ENCODE measurements around the gene WASF3.
A peak's percentile ranks its signal among the peaks of the same experiment; 100 is the strongest.

Gene WASF3

GRCh38 chr13:26681036-26681435, 123.6 kb downstream of the WASF3 start:
- DNase-seq (ENCODE audit: low read depth in 2 of 2): no peak

GRCh38 chr13:26682606-26683005, 125.1 kb downstream of the WASF3 start:
- no peak for DNase-seq (ENCODE audit: low read depth in 2 of 2)

GRCh38 chr13:26685606-26686005, 128.1 kb downstream of the WASF3 start:
- no peak for DNase-seq (ENCODE audit: low read depth in 2 of 2)

- no peak for DNase-seq (ENCODE audit: low read depth in 2 of 2)
These were observed 128.8 kb downstream of the WASF3 start for GRCh38 chr13:26686285-26686684.

- DNase-seq (ENCODE audit: low read depth in 2 of 2): no peak
These were observed 130.8 kb downstream of the WASF3 start for GRCh38 chr13:26688286-26688685.

- DNase-seq (ENCODE audit: low read depth in 2 of 2): no peak
These were observed 131.5 kb downstream of the WASF3 start for GRCh38 chr13:26688980-26689379.

- no peak for DNase-seq (ENCODE audit: low read depth in 2 of 2)
These were observed 136.4 kb downstream of the WASF3 start for GRCh38 chr13:26693749-26694463.

GRCh38 chr13:26694609-26695359, 137.3 kb downstream of the WASF3 start:
- no peak for DNase-seq (ENCODE audit: low read depth in 2 of 2)

- no peak for DNase-seq (ENCODE audit: low read depth in 2 of 2)
These were observed 137.8 kb downstream of the WASF3 start for GRCh38 chr13:26695360-26695705.

GRCh38 chr13:26695891-26696311, 138.4 kb downstream of the WASF3 start:
- no peak for DNase-seq (ENCODE audit: low read depth in 2 of 2)

- DNase-seq (ENCODE audit: low read depth in 2 of 2): no peak
These were observed 139.8 kb downstream of the WASF3 start for GRCh38 chr13:26697069-26697955.

GRCh38 chr13:26698392-26699196, 141.1 kb downstream of the WASF3 start:
- DNase-seq (ENCODE audit: low read depth in 2 of 2): peak; percentile 59 to 65

GRCh38 chr13:26699197-26699490, 141.7 kb downstream of the WASF3 start:
- DNase-seq (ENCODE audit: low read depth in 2 of 2): no peak

GRCh38 chr13:26705536-26705935, 148.1 kb downstream of the WASF3 start:
- no peak for DNase-seq (ENCODE audit: low read depth in 2 of 2)

GRCh38 chr13:26706381-26706780, 148.9 kb downstream of the WASF3 start:
- DNase-seq (ENCODE audit: low read depth in 2 of 2): no peak

GRCh38 chr13:26707122-26708006, 149.9 kb downstream of the WASF3 start:
- no peak for DNase-seq (ENCODE audit: low read depth in 2 of 2)

- no peak for DNase-seq (ENCODE audit: low read depth in 2 of 2)
These were observed 150.5 kb downstream of the WASF3 start for GRCh38 chr13:26708007-26708297.

- DNase-seq (ENCODE audit: low read depth in 2 of 2): no peak
These were observed 152.0 kb downstream of the WASF3 start for GRCh38 chr13:26709461-26709860.

- no peak for DNase-seq (ENCODE audit: low read depth in 2 of 2)
These were observed 152.7 kb downstream of the WASF3 start for GRCh38 chr13:26710166-26710565.

- no peak for DNase-seq (ENCODE audit: low read depth in 2 of 2)
These were observed 153.7 kb downstream of the WASF3 start for GRCh38 chr13:26711211-26711610.

- no peak for DNase-seq (ENCODE audit: low read depth in 2 of 2)
These were observed 155.9 kb downstream of the WASF3 start for GRCh38 chr13:26713341-26713740.
